NCI-H2196 (cell line): ENCODE data around the gene ASXL1.
A peak's percentile ranks its signal among the peaks of the same experiment; 100 is the strongest.
"Not testable (repeated sequence)": the region's sequence is repeated elsewhere in the genome, so short reads cannot be mapped to it uniquely, and the experiment has no call there.

ENCODE experiments used
- DNase-seq: peaks from one replicate; lab custom pipeline; 2025; ENCODE audit not compliant: unreplicated experiment; lab: John Stamatoyannopoulos, UW

The ASXL1 gene

GRCh38 chr20:32400476-32400875, 42.3 kb downstream of the ASXL1 start:
- DNase-seq, result no peak

DNA sequence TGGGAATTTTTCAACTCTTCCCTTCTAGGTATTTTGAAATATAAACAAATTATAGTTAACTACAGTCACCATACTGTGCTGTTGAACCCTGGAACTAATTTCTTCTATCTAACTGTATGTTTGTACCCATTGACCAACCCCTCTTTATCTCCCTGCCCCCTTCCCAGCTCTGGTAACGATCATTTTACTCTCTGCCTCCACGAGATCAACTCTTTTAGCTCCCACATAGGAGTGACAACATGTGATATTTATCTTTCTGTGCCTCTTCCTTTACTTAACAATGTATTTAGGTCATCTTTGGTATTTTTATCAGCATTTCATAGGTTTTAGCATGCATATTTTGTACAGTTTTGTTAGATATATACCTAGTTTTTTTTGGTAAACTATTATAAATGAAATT, 45.9 kb downstream of the ASXL1 start:
- DNase-seq, result no peak

DNA sequence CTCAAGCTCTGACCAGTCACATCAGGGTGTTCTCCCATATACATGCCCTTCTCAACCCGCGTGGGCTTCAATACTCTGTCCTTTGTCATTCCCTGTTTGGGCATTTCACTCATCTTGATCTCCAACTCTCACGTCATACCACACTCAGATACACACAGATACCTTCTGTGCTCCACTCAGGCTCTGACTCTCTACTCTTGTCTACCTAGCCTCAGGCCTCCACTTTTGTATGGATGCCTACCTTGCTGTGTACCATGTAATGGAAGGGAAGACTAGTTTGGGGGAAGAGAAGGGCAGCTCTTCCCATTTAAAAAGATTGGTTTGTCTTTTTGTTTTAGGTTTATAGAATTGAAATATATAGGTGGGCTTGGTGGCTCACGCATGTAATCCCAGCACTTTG, 48.6 kb downstream of the ASXL1 start:
- no peak for DNase-seq

DNA sequence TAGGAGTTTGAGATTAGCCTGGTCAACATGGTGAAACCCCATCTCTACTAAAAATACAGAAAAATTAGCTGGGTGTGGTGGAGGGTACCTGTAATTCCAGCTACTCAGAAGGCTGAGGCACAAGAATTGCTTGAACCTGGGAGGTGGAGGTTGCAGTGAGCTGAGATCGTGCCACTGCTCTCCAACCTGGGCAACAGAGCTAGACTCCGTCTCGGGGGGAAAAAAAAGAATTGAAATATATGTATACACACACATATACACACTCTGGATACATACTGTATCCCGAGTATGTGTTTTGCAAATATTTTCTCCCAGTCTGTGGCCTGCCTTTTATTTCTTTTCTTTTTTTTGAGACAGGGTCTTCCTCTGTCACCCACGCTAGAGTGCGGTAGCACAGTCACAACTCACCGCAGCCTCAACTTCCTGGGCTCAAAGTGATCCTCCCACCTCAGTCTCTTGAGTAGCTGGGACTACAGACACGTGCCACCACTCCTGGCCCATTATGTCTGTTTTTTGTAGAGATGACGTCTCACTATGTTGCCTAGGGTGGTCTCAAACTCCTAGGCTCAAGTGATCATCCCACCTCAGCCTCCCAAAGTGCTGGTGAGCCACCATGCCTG, 49.1 kb downstream of the ASXL1 start:
- not testable (repeated sequence) for DNase-seq

GRCh38 chr20:32411955-32412706, 54.0 kb downstream of the ASXL1 start:
- DNase-seq, result no peak

- no peak for DNase-seq
Observed at GRCh38 chr20:32415494-32415893, 57.4 kb downstream of the ASXL1 start.

GRCh38 chr20:32416206-32416605, 58.1 kb downstream of the ASXL1 start:
- no peak for DNase-seq

- no peak for DNase-seq
Observed at GRCh38 chr20:32418376-32418775, 60.2 kb downstream of the ASXL1 start.

- DNase-seq, result no peak
Observed at GRCh38 chr20:32421290-32421689, 63.2 kb downstream of the ASXL1 start.

- no peak for DNase-seq
Observed at GRCh38 chr20:32427996-32428395, 69.9 kb downstream of the ASXL1 start.

DNA sequence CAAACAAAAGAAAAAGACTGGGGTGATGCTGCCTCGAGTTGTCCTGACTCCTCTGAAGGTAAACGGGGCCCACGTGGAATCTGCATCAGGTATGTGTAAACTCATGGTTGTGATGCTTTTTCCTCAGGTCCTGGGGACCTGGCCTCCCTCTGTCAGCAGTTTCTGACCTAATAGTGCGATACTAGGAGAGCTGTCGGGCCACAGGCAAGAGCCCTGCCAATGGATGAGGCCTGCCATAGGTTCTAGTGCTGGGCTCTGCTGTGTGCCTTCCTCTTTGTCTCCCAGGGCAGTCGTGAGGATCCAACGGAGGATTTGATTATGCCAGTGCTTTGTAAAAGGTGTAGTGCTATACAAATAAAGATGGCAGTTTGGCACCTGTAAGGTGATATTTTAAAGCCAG, 71.2 kb downstream of the ASXL1 start:
- DNase-seq, result no peak

GRCh38 chr20:32429745-32430360, 71.7 kb downstream of the ASXL1 start:
- DNase-seq, result no peak

- DNase-seq, result no peak
Observed at GRCh38 chr20:32431457-32431856, 73.3 kb downstream of the ASXL1 start.

- DNase-seq, result peak; percentile 39
Observed at GRCh38 chr20:32432277-32432676, 74.1 kb downstream of the ASXL1 start.

DNA sequence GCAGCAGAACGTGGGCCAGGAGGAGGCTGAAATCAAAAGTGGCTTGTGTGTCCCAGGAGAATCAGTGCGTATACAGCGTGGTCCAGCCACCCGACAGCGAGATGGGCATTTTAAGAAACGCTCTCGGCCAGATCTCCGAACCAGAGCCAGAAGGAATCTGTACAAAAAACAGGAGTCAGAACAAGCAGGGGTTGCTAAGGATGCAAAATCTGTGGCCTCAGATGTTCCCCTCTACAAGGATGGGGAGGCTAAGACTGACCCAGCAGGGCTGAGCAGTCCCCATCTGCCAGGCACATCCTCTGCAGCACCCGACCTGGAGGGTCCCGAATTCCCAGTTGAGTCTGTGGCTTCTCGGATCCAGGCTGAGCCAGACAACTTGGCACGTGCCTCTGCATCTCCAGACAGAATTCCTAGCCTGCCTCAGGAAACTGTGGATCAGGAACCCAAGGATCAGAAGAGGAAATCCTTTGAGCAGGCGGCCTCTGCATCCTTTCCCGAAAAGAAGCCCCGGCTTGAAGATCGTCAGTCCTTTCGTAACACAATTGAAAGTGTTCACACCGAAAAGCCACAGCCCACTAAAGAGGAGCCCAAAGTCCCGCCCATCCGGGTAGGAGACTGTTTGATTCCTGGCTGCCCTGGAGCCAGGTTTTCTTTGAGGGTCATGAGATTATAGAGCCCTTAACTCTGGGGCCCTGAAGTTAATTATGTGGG, 75.3 kb downstream of the ASXL1 start:
- DNase-seq, result no peak

- no peak for DNase-seq
Observed at GRCh38 chr20:32434434-32434833, 76.3 kb downstream of the ASXL1 start.

DNA sequence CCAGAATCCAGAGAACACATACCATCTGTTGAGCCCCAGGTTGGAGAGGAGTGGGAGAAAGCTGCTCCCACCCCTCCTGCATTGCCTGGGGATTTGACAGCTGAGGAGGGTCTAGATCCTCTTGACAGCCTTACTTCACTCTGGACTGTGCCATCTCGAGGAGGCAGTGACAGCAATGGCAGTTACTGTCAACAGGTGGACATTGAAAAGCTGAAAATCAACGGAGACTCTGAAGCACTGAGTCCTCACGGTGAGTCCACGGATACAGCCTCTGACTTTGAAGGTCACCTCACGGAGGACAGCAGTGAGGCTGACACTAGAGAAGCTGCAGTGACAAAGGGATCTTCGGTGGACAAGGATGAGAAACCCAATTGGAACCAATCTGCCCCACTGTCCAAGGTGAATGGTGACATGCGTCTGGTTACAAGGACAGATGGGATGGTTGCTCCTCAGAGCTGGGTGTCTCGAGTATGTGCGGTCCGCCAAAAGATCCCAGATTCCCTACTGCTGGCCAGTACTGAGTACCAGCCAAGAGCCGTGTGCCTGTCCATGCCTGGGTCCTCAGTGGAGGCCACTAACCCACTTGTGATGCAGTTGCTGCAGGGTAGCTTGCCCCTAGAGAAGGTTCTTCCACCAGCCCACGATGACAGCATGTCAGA, 77.4 kb downstream of the ASXL1 start:
- DNase-seq, result no peak

- no peak for DNase-seq
Observed at GRCh38 chr20:32436142-32436861, 78.2 kb downstream of the ASXL1 start.

DNA sequence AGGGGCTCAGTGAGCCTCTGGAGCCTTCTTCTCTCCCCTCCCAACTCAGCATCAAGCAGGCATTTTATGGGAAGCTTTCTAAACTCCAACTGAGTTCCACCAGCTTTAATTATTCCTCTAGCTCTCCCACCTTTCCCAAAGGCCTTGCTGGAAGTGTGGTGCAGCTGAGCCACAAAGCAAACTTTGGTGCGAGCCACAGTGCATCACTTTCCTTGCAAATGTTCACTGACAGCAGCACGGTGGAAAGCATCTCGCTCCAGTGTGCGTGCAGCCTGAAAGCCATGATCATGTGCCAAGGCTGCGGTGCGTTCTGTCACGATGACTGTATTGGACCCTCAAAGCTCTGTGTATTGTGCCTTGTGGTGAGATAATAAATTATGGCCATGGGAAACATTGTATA, 78.8 kb downstream of the ASXL1 start:
- no peak for DNase-seq

- no peak for DNase-seq
Observed at GRCh38 chr20:32437391-32438074, 79.4 kb downstream of the ASXL1 start.
